ENCODE results near the gene ST6GALNAC4.

- TF ChIP-seq POLR2AphosphoS5 (IDR thresholded peaks at IDR 0.05; ENCODE audit: low read depth, low read length) (no peak), CTCF (IDR thresholded peaks at IDR 0.05) (no peak)
Measured at GRCh38 chr9:127962278-127962677, 45.4 kb upstream of the ST6GALNAC4 start.

Data from Panc1 (cell line).